ENCODE data around the gene SKI.

GRCh38 chr1:2235300-2235998, 7.3 kb downstream of the SKI start:
- TF ChIP-seq CTCF (IDR thresholded peaks at IDR 0.05; ENCODE audit: low read depth, low read length, poor library complexity, severe bottlenecking) = no peak
- TF ChIP-seq EZH2phosphoT487 (IDR thresholded peaks at IDR 0.05; ENCODE audit: borderline replicate concordance, low read length) = no peak
